Mammary microvascular endothelial cell (primary cell): ENCODE results near the gene TMEM98. TPM values are rescaled to one million over a fixed set of nuclear protein-coding genes. Genes with fewer than 3 reads are reported as not detected.

ENCODE experiments used
- total RNA-seq: library from RNA; depleted of rRNA; stranded (reverse); fragments of >200 nt; gene quantifications from 2 replicates; pipeline ENCODE4 v1.2.3, GENCODE V29; 2015

Gene TMEM98
- total RNA-seq = 44.2 and 48.2 TPM in 2 replicates

DNA sequence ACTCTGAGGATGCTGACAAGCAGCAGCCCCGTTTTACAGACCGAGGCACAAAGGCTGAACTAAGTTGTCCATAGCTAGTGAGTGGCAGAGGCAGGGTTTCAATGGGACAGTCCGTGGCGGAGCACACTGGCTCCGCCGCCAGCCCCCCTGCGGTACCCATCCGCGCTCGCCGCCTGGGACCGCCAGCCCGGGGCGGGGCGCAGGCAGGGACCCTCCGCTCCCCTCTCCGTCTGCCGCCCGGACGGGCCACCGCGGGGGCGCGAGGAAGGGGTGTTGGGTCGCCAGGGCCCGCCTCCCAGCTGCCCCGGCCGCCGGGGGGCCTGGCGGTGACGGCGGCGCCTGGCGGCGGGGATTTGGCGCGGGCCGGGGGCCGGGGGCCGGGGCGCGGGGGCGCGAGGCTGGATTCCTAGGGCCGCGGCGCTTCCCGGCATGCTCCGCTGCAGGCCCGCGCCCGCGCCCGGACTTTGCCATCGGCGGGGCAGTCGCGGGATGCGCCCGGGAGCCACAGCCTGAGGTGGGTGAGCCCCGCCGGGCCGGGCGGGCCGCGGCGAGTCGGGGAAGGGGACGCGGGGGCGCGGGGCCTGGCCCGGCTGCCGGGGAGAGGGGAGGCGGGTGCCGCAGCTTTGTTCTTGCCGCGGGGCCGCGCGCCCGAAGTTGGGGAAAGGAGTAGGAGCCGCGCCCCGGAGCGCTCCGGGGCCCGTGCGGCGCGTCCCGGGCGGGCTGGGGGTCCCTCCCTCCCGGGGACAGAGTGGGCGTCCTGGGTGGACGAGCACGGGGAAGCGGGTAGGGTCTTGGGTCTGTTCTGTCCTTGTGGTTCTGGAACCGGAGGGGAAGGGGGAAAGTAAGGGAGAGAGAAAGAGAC lies at the start of gene TMEM98:
Gene TMEM98 (plus strand): TSS at position 430 of the 862 bp plus-strand sequence. CDS start 3,376 bp downstream, outside the sequence.

Other genes with a start within 250 kb of the TMEM98 start
- gene MYO1D, start 51.0 kb upstream of the TMEM98 start, total RNA-seq = 42.7 and 51.7 TPM in 2 replicates
- not detected in 2 replicates for gene SPACA3, start 63.7 kb downstream of the TMEM98 start, total RNA-seq